ENCODE measurements around the gene HBS1L. TPM values are rescaled to one million over a fixed set of nuclear protein-coding genes. Genes with fewer than 3 reads are reported as not detected.
"Not testable (repeated sequence)": the region's sequence is repeated elsewhere in the genome, so short reads cannot be mapped to it uniquely, and the experiment has no call there.

The HBS1L gene
- total RNA-seq, 1 donor from 2014 or later = 104 TPM

- H3K9me3 Mint-ChIP-seq = peaks cover 7% of the 10 kb centered on the region
- no peak overlapping the region for H3K4me3 Mint-ChIP-seq
- intact Hi-C loops (cut with micrococcal nuclease) = no loop called here
- DNase-seq (ENCODE audit: low spot score) = no peak
- H3K27ac Mint-ChIP-seq = no peak overlapping the region
- peaks cover 1% of the 10 kb centered on the region for H3K36me3 Mint-ChIP-seq (ENCODE audit: low read depth)
- peaks cover 30% of the 10 kb centered on the region for H3K4me1 Mint-ChIP-seq (ENCODE audit: low read depth)
- H3K27me3 Mint-ChIP-seq (ENCODE audit: insufficient read depth) = no peaks in the 10 kb centered on the region
Observed at GRCh38 chr6:135071541-135071940, 16.9 kb upstream of the HBS1L start.

- H3K4me3 Mint-ChIP-seq = no peak overlapping the region
- intact Hi-C loops (cut with micrococcal nuclease) = no loop called here
- peaks cover 17% of the 10 kb centered on the region for H3K4me1 Mint-ChIP-seq (ENCODE audit: low read depth)
- no peaks in the 10 kb centered on the region for H3K27me3 Mint-ChIP-seq (ENCODE audit: insufficient read depth)
- no peak overlapping the region for H3K27ac Mint-ChIP-seq
- DNase-seq (ENCODE audit: low spot score) = no peak
- H3K36me3 Mint-ChIP-seq (ENCODE audit: low read depth) = peaks cover 1% of the 10 kb centered on the region
- H3K9me3 Mint-ChIP-seq = peaks cover 7% of the 10 kb centered on the region
Observed at GRCh38 chr6:135067911-135068310, 13.3 kb upstream of the HBS1L start.

GRCh38 chr6:135066806-135067205, 12.2 kb upstream of the HBS1L start:
- Mint-ChIP-seq H3K27me3 (ENCODE audit: insufficient read depth) (no peaks in the 10 kb centered on the region), H3K9me3 (peaks cover 5% of the 10 kb centered on the region), H3K36me3 (ENCODE audit: low read depth) (peaks cover 1% of the 10 kb centered on the region), H3K4me1 (ENCODE audit: low read depth) (peaks cover 12% of the 10 kb centered on the region), H3K4me3 (no peak overlapping the region), H3K27ac (no peak overlapping the region)
- no peak for DNase-seq (ENCODE audit: low spot score)
- intact Hi-C loops (cut with micrococcal nuclease) = no loop called here

- Mint-ChIP-seq H3K27ac (no peak overlapping the region), H3K27me3 (ENCODE audit: insufficient read depth) (no peaks in the 10 kb centered on the region), H3K9me3 (peaks cover 5% of the 10 kb centered on the region), H3K4me3 (no peak overlapping the region), H3K36me3 (ENCODE audit: low read depth) (peaks cover 1% of the 10 kb centered on the region), H3K4me1 (ENCODE audit: low read depth) (peaks cover 12% of the 10 kb centered on the region)
- intact Hi-C loops (cut with micrococcal nuclease) = no loop called here
- DNase-seq (ENCODE audit: low spot score) = no peak
Observed at GRCh38 chr6:135066397-135066796, 11.8 kb upstream of the HBS1L start.

GRCh38 chr6:135064586-135064985, 10.0 kb upstream of the HBS1L start:
- intact Hi-C loops (cut with micrococcal nuclease) = no loop called here
- Mint-ChIP-seq H3K27ac (no peak overlapping the region), H3K4me3 (no peak overlapping the region), H3K27me3 (ENCODE audit: insufficient read depth) (no peaks in the 10 kb centered on the region), H3K36me3 (ENCODE audit: low read depth) (peaks cover 1% of the 10 kb centered on the region), H3K9me3 (peaks cover 5% of the 10 kb centered on the region), H3K4me1 (ENCODE audit: low read depth) (peaks cover 12% of the 10 kb centered on the region)
- DNase-seq (ENCODE audit: low spot score) = no peak

GRCh38 chr6:135063926-135064325, 9.3 kb upstream of the HBS1L start:
- no peaks in the 10 kb centered on the region for H3K27me3 Mint-ChIP-seq (ENCODE audit: insufficient read depth)
- no peak overlapping the region for H3K4me3 Mint-ChIP-seq
- peaks cover 12% of the 10 kb centered on the region for H3K4me1 Mint-ChIP-seq (ENCODE audit: low read depth)
- intact Hi-C loops (cut with micrococcal nuclease) = no loop called here
- peaks cover 5% of the 10 kb centered on the region for H3K9me3 Mint-ChIP-seq
- peaks cover 1% of the 10 kb centered on the region for H3K36me3 Mint-ChIP-seq (ENCODE audit: low read depth)
- DNase-seq (ENCODE audit: low spot score) = no peak
- H3K27ac Mint-ChIP-seq = no peak overlapping the region

GRCh38 chr6:135062735-135063134, 8.1 kb upstream of the HBS1L start:
- peaks cover 12% of the 10 kb centered on the region for H3K4me1 Mint-ChIP-seq (ENCODE audit: low read depth)
- H3K27ac Mint-ChIP-seq = no peak overlapping the region
- no peak overlapping the region for H3K4me3 Mint-ChIP-seq
- DNase-seq (ENCODE audit: low spot score) = no peak
- H3K36me3 Mint-ChIP-seq (ENCODE audit: low read depth) = peaks cover 1% of the 10 kb centered on the region
- no peaks in the 10 kb centered on the region for H3K27me3 Mint-ChIP-seq (ENCODE audit: insufficient read depth)
- intact Hi-C loops (cut with micrococcal nuclease) = no loop called here
- H3K9me3 Mint-ChIP-seq = peaks cover 5% of the 10 kb centered on the region

GRCh38 chr6:135060076-135060475, 5.5 kb upstream of the HBS1L start:
- intact Hi-C loops (cut with micrococcal nuclease) = no loop called here
- H3K9me3 Mint-ChIP-seq = no peaks in the 10 kb centered on the region
- H3K27me3 Mint-ChIP-seq (ENCODE audit: insufficient read depth) = no peaks in the 10 kb centered on the region

GRCh38 chr6:135058299-135058698, 3.7 kb upstream of the HBS1L start:
- DNase-seq (ENCODE audit: low spot score); H3K4me3 Mint-ChIP-seq; intact Hi-C loops (cut with micrococcal nuclease): not testable (repeated sequence)

More at GRCh38 chr6:135060076-135060475, 5.5 kb upstream of the HBS1L start:
- DNase-seq (ENCODE audit: low spot score) = no peak
- H3K27ac Mint-ChIP-seq = no peak overlapping the region
- no peaks in the 10 kb centered on the region for H3K36me3 Mint-ChIP-seq (ENCODE audit: low read depth)
- no peak overlapping the region for H3K4me3 Mint-ChIP-seq
- H3K4me1 Mint-ChIP-seq (ENCODE audit: low read depth) = peaks cover 7% of the 10 kb centered on the region

GRCh38 chr6:135056632-135057031, 2.0 kb upstream of the HBS1L start:
- Mint-ChIP-seq H3K9me3 (no peaks in the 10 kb centered on the region), H3K36me3 (ENCODE audit: low read depth) (peaks cover 15% of the 10 kb centered on the region), H3K27ac (no peak overlapping the region), H3K27me3 (ENCODE audit: insufficient read depth) (peaks cover 2% of the 10 kb centered on the region), H3K4me1 (ENCODE audit: low read depth) (peaks cover 35% of the 10 kb centered on the region), H3K4me3 (peak overlapping the region; percentile 27)
- DNase-seq (ENCODE audit: low spot score) = no peak
- intact Hi-C loops (cut with micrococcal nuclease) = no loop called here

More at GRCh38 chr6:135058299-135058698, 3.7 kb upstream of the HBS1L start:
- H3K27me3 Mint-ChIP-seq (ENCODE audit: insufficient read depth); H3K27ac Mint-ChIP-seq; H3K9me3 Mint-ChIP-seq: not testable (repeated sequence)
- Mint-ChIP-seq H3K4me1 (ENCODE audit: low read depth) (peaks cover 22% of the 10 kb centered on the region), H3K36me3 (ENCODE audit: low read depth) (peaks cover 11% of the 10 kb centered on the region)

- Mint-ChIP-seq H3K4me1 (ENCODE audit: low read depth) (peaks cover 42% of the 10 kb centered on the region), H3K27me3 (ENCODE audit: insufficient read depth) (peaks cover 2% of the 10 kb centered on the region), H3K9me3 (no peaks in the 10 kb centered on the region), H3K4me3 (peak overlapping the region; percentile 94), H3K36me3 (ENCODE audit: low read depth) (peaks cover 25% of the 10 kb centered on the region), H3K27ac (peak overlapping the region; percentile 96)
- no peak for DNase-seq (ENCODE audit: low spot score)
- intact Hi-C loops (cut with micrococcal nuclease) = loop anchor here (1.0 to 5.0 kb wide), 13 partner anchors 24 to 1235 kb away; partner anchors contain the start of gene BCLAF1
Observed at GRCh38 chr6:135054226-135054568, 425 bp downstream of the HBS1L start.

- intact Hi-C loops (cut with micrococcal nuclease) = loop anchor here (5.0 kb wide), 1 partner anchor 369 kb away; no protein-coding TSS in a partner anchor
- H3K4me3 Mint-ChIP-seq = peak overlapping the region; percentile 94
- H3K36me3 Mint-ChIP-seq (ENCODE audit: low read depth) = peaks cover 32% of the 10 kb centered on the region
Observed at GRCh38 chr6:135053406-135053805, 1.2 kb downstream of the HBS1L start.

GRCh38 chr6:135052939-135053338, 1.7 kb downstream of the HBS1L start:
- no peaks in the 10 kb centered on the region for H3K9me3 Mint-ChIP-seq
- H3K4me3 Mint-ChIP-seq = peak overlapping the region; percentile 94
- peaks cover 2% of the 10 kb centered on the region for H3K27me3 Mint-ChIP-seq (ENCODE audit: insufficient read depth)
- DNase-seq (ENCODE audit: low spot score) = no peak
- peaks cover 53% of the 10 kb centered on the region for H3K4me1 Mint-ChIP-seq (ENCODE audit: low read depth)
- peaks cover 37% of the 10 kb centered on the region for H3K36me3 Mint-ChIP-seq (ENCODE audit: low read depth)
- intact Hi-C loops (cut with micrococcal nuclease) = loop anchor here (5.0 kb wide), 1 partner anchor 369 kb away; no protein-coding TSS in a partner anchor
- peak overlapping the region; percentile 96 for H3K27ac Mint-ChIP-seq

More at GRCh38 chr6:135053406-135053805, 1.2 kb downstream of the HBS1L start:
- no peaks in the 10 kb centered on the region for H3K9me3 Mint-ChIP-seq
- H3K4me1 Mint-ChIP-seq (ENCODE audit: low read depth) = peaks cover 48% of the 10 kb centered on the region
- no peak for DNase-seq (ENCODE audit: low spot score)
- H3K27ac Mint-ChIP-seq = peak overlapping the region; percentile 96
- H3K27me3 Mint-ChIP-seq (ENCODE audit: insufficient read depth) = peaks cover 2% of the 10 kb centered on the region

GRCh38 chr6:135048915-135049314, 5.7 kb downstream of the HBS1L start:
- intact Hi-C loops (cut with micrococcal nuclease) = no loop called here
- Mint-ChIP-seq H3K27ac (no peak overlapping the region), H3K27me3 (ENCODE audit: insufficient read depth) (no peaks in the 10 kb centered on the region), H3K4me3 (no peak overlapping the region), H3K36me3 (ENCODE audit: low read depth) (peaks cover 43% of the 10 kb centered on the region), H3K4me1 (ENCODE audit: low read depth) (peaks cover 73% of the 10 kb centered on the region), H3K9me3 (no peaks in the 10 kb centered on the region)
- DNase-seq (ENCODE audit: low spot score) = no peak

Measured in activated T-helper 1 cell treated with anti-CD3 and anti-CD28 coated beads, Interleukin-12 subunit alpha, Interleukin-12 subunit beta, Interleukin-2, Interleukin-4 antibody, amounts not matched to agents 30 ng/mL and 10 ng/mL and 1 ng/mL, durations not matched to agents 14 hours and 24 hours and 36 hours (primary cell).